GM19397 (cell line): ENCODE results near the gene CA14.
"Not testable (repeated sequence)": the region's sequence is repeated elsewhere in the genome, so short reads cannot be mapped to it uniquely, and the experiment has no call there.

Experiments
- ATAC-seq: cut with Tn5 transposase; IDR thresholded peaks from one replicate; pipeline ENCODE4 v1.9.1; 2021; ENCODE audit warnings: mild to moderate bottlenecking, moderate library complexity; ENCODE audit not compliant: unreplicated experiment

Gene CA14

GRCh38 chr1:150257624-150258585 is at the start of gene CA14:
Gene CA14, plus strand, starts transcription at chr1:150257774. Its CDS starts 355 bp downstream, at chr1:150258129.
- ATAC-seq, result no peak

GRCh38 chr1:150208460-150208859 is 49.1 kb upstream of the CA14 start:
- not testable (repeated sequence) for ATAC-seq

- no peak for ATAC-seq
These were observed 47.5 kb upstream of the CA14 start for GRCh38 chr1:150210091-150210490.

GRCh38 chr1:150210706-150211105 is 46.9 kb upstream of the CA14 start:
- ATAC-seq, result no peak

GRCh38 chr1:150212070-150212469 is 45.5 kb upstream of the CA14 start:
- no peak for ATAC-seq

DNA sequence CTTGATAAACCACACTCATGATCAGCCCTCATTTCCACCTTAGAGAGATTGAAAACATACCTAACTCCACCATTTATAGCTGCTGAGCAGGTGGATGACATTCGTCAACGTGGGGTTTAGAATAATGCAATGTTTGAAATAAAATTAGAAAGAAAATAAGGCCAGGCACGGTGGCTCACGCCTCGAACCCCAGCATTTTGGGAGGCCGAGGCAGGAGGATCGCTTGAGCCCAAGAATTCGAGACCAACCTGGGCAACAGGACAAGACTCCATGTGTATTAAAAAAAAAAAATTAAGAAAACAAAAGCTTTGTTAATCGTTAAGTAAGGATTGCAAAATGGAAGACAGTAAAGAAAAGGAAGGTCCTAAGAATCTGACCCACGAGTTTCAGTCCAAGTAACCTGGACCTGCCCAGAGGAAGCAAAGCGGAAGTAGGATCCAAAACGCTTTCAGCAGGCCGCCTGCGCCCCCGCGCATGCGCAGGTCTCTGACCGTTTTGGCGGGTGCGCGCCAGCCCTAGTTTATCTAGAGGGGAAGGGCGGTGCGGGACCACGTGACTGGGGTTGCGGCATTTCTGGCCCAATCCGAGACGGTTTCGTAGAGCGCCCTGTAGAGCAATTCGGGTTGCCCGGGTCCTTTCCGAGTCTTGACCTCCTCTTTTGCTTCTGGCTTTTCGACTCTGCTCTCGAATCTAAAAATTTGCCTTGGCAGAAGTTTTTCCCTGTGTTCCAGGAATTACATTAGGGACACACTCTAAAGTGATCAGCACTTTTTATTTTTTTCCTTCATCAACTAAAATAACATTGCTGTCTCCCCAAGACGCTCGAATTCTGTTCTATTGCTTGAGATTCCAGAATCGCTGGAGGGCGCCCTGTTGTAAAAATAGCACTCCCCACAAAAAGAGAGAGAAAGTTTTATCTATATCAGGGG is 44.1 kb upstream of the CA14 start:
- peak; percentile 97 for ATAC-seq

- not testable (repeated sequence) for ATAC-seq
These were observed 43.3 kb upstream of the CA14 start for GRCh38 chr1:150214099-150214756.

DNA sequence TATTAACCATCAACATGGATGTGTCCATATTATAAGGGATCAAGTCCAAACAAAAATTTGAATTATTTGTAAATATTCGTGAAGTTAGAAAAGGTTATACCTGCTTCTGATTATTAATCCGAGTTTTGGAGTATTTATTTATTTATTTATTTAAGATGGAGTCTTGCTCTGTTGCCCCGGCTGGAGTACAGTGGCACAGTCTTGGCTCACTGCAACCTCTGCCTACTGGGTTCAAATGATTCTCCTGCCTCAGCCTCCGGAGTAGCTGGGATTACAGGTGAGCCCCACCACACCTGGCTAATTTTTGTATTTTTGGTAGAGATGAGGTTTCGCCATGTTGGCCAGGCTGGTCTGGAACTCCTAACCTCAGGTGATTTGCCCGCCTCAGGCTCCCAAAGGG is 41.7 kb upstream of the CA14 start:
- not testable (repeated sequence) for ATAC-seq

GRCh38 chr1:150221552-150221951 is 36.0 kb upstream of the CA14 start:
- ATAC-seq, result no peak

DNA sequence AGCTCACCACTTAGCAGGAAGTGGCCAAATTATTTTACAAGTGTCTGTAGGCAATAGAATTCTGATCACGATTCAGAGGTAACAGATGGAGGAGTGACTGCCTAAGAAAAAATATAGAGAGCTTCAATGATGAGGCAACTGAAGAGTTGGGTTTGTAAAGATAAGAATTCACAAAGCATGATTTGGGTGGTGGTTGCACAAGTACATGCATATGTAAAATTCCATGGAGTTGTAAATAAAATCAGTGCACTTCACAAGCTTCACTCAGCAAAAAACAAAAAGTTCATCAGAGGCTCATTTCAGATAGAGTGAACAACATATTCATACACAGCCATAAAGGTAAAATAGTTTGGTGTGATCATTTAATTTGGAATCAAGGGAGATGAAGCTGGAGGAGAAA is 32.6 kb upstream of the CA14 start:
- ATAC-seq, result no peak

GRCh38 chr1:150225546-150225945 is 32.0 kb upstream of the CA14 start:
- no peak for ATAC-seq

GRCh38 chr1:150226486-150226885 is 31.1 kb upstream of the CA14 start:
- no peak for ATAC-seq

- ATAC-seq, result no peak
These were observed 30.3 kb upstream of the CA14 start for GRCh38 chr1:150227228-150227627.

- not testable (repeated sequence) for ATAC-seq
These were observed 29.3 kb upstream of the CA14 start for GRCh38 chr1:150228246-150228645.

DNA sequence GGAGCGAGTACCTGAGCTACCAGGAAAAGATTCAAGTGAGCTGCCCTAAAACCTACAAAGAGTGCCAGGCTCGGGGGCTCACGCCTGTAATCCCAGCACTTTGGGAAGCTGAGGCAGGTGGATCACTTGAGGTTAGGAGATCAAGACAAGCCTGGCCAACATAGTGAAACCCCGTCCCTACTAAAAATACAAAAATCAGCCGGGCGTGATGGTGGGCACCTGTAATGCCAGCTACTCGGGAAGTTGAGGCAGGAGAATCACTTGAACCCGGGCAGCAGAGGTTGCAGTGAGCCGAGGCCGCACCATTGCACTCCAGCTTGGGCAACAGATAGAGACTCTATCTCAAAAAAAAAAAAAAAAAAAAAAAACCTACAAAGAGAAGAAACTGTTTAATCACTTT is 24.7 kb upstream of the CA14 start:
- ATAC-seq, result not testable (repeated sequence)

- no peak for ATAC-seq
These were observed 23.9 kb upstream of the CA14 start for GRCh38 chr1:150233359-150234308.

DNA sequence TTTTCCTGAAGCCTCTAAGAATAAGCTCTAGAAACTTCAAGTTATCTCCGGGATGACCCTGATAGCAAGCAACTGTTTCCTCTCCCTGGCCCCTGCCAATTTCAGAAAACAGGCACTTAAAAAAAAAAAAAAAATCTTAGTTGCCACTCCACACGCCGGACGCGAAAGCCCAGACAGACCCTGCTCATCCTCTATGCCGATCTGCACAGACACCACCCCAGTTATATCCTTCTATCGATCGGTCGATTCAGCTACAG is 23.3 kb upstream of the CA14 start:
- ATAC-seq, result no peak

GRCh38 chr1:150234566-150235293 is 22.8 kb upstream of the CA14 start:
- peak; percentile 48 for ATAC-seq

DNA sequence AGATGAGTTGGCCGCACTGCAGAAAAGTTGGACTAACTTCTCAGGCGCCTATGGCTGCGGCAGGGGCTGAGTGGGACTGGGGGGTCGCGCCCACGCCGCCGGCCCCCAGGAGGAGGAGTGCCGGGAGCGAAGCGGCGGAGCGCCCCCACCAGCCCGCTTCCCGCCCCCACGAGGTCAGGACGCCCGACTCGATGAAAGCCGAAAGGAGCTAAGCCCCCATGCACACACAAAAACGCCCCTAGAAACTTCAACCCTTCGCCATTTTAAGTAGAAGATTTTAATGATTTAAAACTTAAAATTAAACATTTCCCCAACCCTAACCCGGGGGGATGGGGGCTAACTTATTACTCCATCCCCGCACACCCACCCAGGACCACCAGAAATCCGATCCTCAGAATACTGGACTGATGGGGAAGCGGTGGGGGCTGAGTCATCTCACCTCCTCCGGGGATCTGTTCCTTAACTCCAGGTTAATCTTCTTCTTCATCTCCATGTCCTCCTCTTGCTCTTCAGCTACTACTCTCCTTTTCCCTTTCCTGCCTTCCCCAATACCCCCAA is 22.2 kb upstream of the CA14 start:
- ATAC-seq, result peak; percentile 2
